MM.1S (cell line): ENCODE results near the gene CALR3.

Experiments
- CTCF ChIP-seq: fragments of 300-600 bp; sonication (generic); IDR thresholded peaks from 2 replicates; pipeline ENCODE4 v1.5.1; 2016; ENCODE audit warnings: antibody characterized with exemption, low read length, mixed read lengths
- EZH2 ChIP-seq: fragments of 300-600 bp; sonication (generic); optimal IDR thresholded peaks from 2 replicates; pipeline ENCODE3; 2017; ENCODE audit warnings: low read depth, mild to moderate bottlenecking, antibody characterized with exemption, low read length, mixed read lengths
- EZH2phosphoT487 ChIP-seq: fragments of 300-600 bp; sonication (generic); IDR thresholded peaks from 2 replicates; pipeline ENCODE4 v1.6.1; 2018; ENCODE audit warnings: antibody characterized with exemption, low read length

- no peak for TF ChIP-seq CTCF
- no peak for TF ChIP-seq EZH2
- no peak for TF ChIP-seq EZH2phosphoT487
Measured at GRCh38 chr19:16462757-16463250, 33.2 kb downstream of the CALR3 start.
